ENCODE measurements around the gene KCNJ8.
"Not testable (repeated sequence)": the region's sequence is repeated elsewhere in the genome, so short reads cannot be mapped to it uniquely, and the experiment has no call there.

KCNJ8 gene

DNA sequence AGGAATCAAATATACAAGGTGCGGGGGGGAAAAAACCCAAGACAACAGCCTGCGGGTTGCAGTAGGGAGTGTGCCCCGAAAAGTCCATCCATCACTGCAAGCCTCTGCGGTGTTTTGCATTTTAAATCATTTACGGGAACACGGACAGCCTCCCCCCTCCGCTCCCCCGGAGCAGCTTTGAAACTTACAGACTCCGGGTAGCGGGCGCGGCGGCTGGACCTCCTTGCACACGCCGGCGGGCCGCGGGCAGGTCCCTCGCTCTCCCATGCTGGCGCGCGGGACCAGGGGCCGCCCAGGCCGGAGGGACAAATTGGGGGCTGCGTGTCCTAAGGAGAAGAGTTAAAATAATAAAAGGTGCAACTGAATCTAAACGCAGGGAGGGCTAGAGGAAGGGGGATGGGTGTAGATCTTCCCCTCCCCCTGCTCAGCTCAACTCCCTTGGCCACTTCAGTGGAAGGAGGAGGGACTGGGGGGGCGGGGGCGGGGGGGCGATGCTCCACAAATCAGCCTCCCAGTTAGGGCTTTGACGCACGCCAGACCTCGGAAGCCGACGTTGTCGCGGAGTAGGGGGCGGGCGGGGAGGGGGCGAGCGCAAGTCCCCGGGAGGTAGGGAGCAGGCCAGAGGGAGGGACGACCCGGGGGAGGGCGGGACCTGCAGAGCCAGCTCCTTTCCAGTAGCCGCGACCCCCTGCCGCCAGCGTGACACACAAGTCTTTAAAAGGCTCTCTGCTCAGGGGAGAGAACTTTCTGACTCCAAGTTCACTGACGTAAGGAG, at the start of gene KCNJ8:
KCNJ8 (minus strand) TSS at position 349 of the 775 bp plus-strand sequence. CDS start 1,090 bp downstream, outside the sequence.
- peak in 12 of 14 donors; percentile 5 to 87 (median 60) for DNase-seq

- peak in 7 of 14 donors; percentile 0 to 34 (median 8) for DNase-seq
These were observed 49.1 kb upstream of the KCNJ8 start for GRCh38 chr12:21823581-21823980.

- DNase-seq: no peak
These were observed 45.2 kb upstream of the KCNJ8 start for GRCh38 chr12:21819678-21820077.

DNA sequence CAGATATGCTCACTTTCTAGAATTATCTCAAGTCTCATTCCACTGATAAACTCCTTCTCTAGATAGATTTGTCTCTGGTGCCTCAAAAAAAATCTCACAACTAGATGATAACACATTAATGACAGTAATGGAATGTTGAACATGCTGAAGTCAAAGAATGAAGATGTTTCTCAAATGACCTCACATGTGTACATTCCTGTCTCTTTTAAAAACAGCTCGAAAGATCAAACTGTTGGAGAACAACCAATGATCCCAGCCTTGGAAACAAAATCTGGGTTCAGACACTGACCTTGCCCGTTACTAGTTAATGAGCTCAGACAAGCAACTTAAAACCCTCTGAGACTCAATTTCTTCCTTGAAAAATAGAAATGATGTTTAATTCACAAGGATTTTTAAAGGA, 44.7 kb upstream of the KCNJ8 start:
- no peak for DNase-seq

DNA sequence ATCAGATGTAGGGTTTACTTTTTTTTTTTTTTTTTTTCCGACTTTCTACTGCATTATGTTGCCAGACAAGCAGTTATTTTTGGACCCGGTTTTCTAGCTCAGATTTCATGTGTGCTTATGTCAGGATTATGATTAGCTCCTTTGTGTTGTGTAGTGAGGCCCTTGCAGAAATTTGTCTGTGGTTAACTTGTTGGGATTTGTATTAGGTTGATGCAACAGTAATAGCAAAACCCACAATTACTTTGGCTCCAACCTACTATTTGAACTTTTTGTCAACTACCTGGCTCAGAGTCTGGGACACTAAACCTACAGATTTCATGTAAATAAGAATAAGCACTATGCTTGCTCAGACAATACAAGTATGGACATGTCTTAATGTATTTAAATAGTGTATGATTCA, 44.1 kb upstream of the KCNJ8 start:
- DNase-seq: no peak

- no peak for DNase-seq
These were observed 41.0 kb upstream of the KCNJ8 start for GRCh38 chr12:21815306-21816062.

- no peak for DNase-seq
These were observed 40.3 kb upstream of the KCNJ8 start for GRCh38 chr12:21814814-21815213.

DNA sequence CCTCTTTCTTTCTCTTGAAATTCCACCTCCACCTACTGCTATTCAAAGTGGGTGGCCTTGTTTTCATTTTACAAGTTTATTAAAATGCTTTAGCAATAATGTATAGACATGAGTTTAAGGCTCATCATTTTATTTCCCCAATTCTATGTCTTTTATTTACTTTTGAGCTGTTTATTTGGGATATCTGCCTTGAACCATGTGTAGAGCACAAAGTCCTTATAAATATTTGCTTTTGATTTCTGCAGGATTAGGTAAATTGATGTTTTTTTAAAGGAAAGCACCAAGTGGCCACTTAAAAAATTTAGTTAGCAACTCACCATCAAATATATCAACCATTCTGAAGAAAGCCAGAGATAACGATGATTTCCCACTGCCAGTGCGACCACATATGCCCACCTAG, 39.8 kb upstream of the KCNJ8 start:
- DNase-seq: no peak

DNA sequence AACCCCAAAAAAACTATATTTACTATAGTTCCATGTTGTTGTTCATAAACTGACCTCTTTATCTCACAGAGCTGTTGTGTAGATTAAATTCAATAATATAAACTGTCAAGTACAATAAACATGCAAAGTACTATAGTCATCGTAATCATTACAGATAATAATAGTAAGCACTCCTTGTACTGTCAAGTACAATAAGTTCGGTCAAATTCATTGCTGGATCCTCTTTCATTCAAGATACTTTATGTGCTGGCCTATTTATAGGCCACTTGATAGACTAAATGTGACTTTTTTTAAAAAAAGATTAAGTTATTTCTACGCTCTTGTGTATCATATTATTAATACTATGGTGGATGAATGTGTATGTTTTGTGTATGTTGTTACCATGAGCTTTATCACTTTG, 39.2 kb upstream of the KCNJ8 start:
- no peak for DNase-seq

DNA sequence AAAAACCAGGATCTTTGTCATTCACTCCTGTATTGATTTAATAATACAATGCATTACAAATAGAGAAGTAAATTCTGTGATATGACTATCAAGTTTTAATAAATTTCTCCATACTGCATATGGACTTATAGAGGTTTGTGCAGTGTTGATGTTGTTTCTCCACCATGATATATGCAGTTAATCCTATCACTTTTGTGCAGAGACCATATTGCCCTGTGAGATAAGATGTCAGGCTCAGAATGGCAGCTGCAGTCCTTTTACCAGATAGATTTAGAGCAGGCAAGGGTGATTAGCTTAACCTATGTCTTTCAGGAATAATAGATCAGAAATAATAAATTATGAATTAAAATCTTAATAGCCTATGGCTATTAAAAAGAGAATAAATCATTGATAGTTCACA, 38.6 kb upstream of the KCNJ8 start:
- no peak for DNase-seq

DNA sequence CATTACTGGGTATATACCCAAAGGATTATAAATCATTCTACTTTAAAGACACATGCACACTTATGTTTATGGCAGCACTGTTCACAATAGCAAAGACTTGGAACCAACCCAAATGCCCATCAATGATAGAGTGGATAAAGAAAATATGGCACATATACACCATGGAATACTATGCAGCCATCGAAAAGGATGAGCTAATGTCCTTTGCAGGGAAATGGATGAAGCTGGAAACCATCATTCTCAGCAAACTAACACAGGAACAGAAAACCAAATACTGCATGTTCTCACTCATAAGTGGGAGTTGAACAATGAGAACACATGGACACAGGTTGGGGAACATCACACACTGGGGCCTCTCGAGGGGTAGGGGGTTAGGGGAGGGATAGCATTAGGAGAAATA, 37.8 kb upstream of the KCNJ8 start:
- not testable (repeated sequence) for DNase-seq

DNA sequence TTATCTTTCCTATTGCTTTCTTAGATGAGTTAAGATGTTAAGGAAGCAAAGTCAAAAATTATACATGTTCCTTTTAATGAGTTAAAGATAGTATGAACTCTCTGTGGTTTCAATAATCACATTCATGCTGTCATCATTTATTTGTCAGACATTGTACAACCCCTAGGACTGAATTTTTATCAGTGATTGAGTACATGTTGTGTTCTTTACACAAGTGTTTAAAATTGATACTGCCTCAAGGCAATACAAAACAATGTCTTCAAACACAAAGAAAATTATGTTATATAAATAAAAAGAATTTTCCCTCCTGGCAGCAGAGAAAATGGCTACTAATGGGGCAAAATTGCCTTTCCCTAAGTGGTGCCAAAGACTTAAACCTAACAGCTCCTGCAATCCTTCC, 34.6 kb upstream of the KCNJ8 start:
- DNase-seq: no peak

GRCh38 chr12:21806255-21806654, 31.7 kb upstream of the KCNJ8 start:
- no peak for DNase-seq

DNA sequence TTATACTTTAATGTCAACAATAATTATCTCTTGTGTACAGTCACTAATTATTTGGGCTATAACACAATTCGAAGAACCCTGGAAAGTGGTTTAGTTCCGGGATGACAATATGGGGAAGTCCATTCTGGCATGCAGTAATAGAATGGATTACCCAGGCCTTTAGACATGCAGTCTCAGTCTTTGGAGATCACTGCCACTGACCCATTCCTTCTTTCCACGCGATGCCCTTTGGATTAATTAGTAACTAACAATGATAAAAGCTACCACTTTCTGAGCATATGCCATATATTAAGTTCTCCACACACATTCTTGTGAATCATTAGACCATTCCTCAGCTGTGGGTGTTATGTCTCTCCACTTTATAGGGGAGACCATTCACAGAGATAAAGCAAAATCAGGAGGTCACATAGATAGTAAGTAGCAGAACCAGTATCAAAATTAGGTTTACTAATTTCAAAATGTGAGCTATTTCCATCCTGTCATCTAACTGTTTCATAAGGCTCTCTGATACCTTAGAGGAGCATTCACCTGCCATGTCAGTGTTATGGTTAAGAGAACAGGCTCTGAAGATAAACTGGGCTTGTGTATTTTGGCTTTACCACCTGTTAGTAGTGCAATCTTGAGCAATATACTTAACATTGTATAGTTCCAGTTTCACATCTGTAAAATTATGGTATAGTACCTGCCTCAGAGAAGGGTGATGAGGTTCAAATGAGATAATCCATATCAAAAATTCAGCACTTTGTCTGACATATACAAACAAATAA, 27.2 kb upstream of the KCNJ8 start:
- DNase-seq: no peak

DNA sequence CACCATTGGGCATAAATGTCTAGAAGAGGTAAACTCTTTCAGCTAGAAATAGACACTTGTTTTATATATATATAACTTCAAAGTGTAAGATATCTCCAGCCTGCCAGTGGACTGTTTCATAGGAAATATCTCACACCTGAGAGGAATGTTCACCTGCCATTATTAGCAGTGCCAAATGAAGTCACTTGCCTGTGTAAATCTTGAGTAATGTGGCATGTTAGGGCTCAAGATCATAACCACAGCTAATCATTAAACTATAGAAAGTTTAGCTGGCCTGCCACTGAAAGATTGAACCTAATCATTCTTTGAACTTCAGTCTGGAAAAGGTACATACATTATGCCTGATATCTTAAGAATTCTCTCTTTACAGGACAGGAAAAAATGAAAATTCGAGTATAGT, 25.5 kb upstream of the KCNJ8 start:
- DNase-seq: no peak

DNA sequence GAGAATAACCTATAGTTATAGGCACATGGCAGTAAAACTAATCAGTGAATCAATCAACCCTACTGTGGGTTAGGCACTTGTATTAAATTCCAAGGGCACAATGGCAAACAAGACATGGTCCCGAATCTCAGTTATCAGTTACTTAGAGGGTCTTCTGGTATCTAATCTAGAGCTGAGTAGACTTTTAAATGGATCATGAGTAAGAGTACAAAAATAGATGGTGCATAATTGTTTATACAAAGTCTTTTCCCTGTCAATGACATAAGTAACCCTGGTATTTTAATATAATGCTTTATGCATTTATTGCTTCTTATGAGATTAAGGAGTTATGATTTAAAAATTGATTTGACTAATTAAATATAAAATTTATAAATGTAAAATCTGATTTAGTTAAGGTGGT, 23.0 kb upstream of the KCNJ8 start:
- no peak for DNase-seq

- no peak for DNase-seq
These were observed 21.3 kb upstream of the KCNJ8 start for GRCh38 chr12:21795648-21796328.

- not testable (repeated sequence) for DNase-seq
These were observed 20.5 kb upstream of the KCNJ8 start for GRCh38 chr12:21794807-21795595.

GRCh38 chr12:21789687-21790086, 15.2 kb upstream of the KCNJ8 start:
- DNase-seq: not testable (repeated sequence)

GRCh38 chr12:21788089-21788983, 13.8 kb upstream of the KCNJ8 start:
- DNase-seq: no peak
